Medulla oblongata (tissue), 1 donor: ENCODE results near the gene KCNJ8.

ENCODE experiments used
- DNase-seq: peaks from one replicate; pipeline ENCODE4 v3.0.0-alpha.2; 2015; ENCODE audit errors: extremely low spot score

KCNJ8 gene

DNA sequence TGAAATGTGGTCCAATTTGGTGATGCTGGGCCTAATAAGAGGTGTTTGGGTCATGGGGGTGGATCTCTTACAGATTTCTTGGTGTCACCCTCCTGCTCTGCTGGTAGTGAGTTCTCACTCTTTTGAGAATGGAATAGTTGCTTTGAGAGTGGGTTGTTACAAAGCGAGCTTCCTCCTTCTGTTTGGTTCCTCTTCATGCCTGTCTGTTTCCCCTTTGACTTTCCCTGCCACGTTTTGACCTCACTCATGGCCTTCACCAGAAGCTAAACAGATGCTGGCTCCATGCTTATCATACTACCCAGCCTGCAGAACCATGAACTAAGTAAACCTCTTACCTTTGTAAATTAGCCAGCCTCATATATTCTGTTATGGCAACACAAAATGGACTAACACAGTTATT, 59.1 kb downstream of the KCNJ8 start:
- DNase-seq = no peak
